HepG2 (cell line): ENCODE measurements around the gene CHID1. TPM values are rescaled to one million over a fixed set of nuclear protein-coding genes. Genes with fewer than 3 reads are reported as not detected.

Experiments
- ATAC-seq: fragments of 200-7000 bp; cut with Tn5 transposase; 3 replicates; pipeline ENCODE4 v1.9.1; 2020; ENCODE audit warnings: mild to moderate bottlenecking, moderate library complexity
- BruUV-seq: library from RNA; stranded (reverse); fragments of 400-500 nt; replicated peaks from 2 replicates; lab custom pipeline; 2021; lab: Mats Ljungman, UMichigan
- CTCF ChIA-PET: fragments of 300-600 bp; formaldehyde crosslinking; extraction: SDS; loops from one replicate; lab custom pipeline; 2021; ENCODE audit warnings: low total read pairs, inconsistent platforms, low intra/inter-chr PET ratio; lab: Yijun Ruan, JAX
- POLR2A ChIA-PET: fragments of 350-600 bp; sonication (Branson Sonifier 250); formaldehyde crosslinking; loops from one replicate; lab custom pipeline; 2020; ENCODE audit warnings: antibody characterized with exemption, inconsistent platforms; lab: Yijun Ruan, JAX
- DNase-seq: peaks from one replicate; pipeline ENCODE4 v3.0.0-alpha.2; 2015; ENCODE audit warnings: low spot score
- FAIRE-seq: peaks from 3 replicates; lab custom pipeline; 2011; peaks lifted over from hg19 to GRCh38; lab: Jason Lieb, UNC
- H2AFZ ChIP-seq: one replicate; pipeline ENCODE4 v1.6.1; 2011; ENCODE audit warnings: low read length, inconsistent platforms
- H3K27ac ChIP-seq: fragments of 300-600 bp; 3 replicates; pipeline ENCODE4 v1.8.0; 2011; ENCODE audit warnings: mixed run types, mild to moderate bottlenecking, mixed read lengths, low read length, inconsistent platforms; ENCODE audit not compliant: insufficient read depth; ENCODE audit errors: extremely low read length
- H3K27me3 ChIP-seq, 2 experiments: fragments of 200-600 bp in 1 of 2; 2 replicates in 1 of 2; 3 replicates in 1 of 2; pipeline versions ENCODE4 v1.6.0 to v1.8.0; 2011; ENCODE audit warnings: low read length in 2 of 2, mild to moderate bottlenecking in 2 of 2, moderate library complexity in 2 of 2, inconsistent platforms in 1 of 2; ENCODE audit not compliant: insufficient read depth in 2 of 2, control insufficient read depth in 1 of 2
- H3K36me3 ChIP-seq, 2 experiments: fragments of 200-600 bp in 1 of 2; replicated peaks in 1 of 2; 2 replicates in 1 of 2; 3 replicates in 1 of 2; pipeline versions ENCODE4 v1.5.1 to v1.8.0; 2011; ENCODE audit warnings: low read length in 2 of 2, inconsistent platforms in 1 of 2; ENCODE audit not compliant: insufficient read depth in 2 of 2, control insufficient read depth in 1 of 2
- H3K4me1 ChIP-seq: 2 replicates; pipeline ENCODE4 v1.5.1; 2012; ENCODE audit warnings: low read length, inconsistent platforms; ENCODE audit not compliant: insufficient read depth
- H3K4me2 ChIP-seq: 2 replicates; pipeline ENCODE4 v1.6.0; 2011; ENCODE audit warnings: low read depth, low read length, inconsistent platforms
- H3K4me3 ChIP-seq, 3 experiments: fragments of 200-600 bp in 1 of 3; sonication (generic), shearing (Covaris generic) in 1 of 3; replicated peaks in 1 of 3; 2 replicates each; pipeline ENCODE4 v1.5.1; 2011 to 2016; ENCODE audit warnings: low read length in 3 of 3, inconsistent platforms in 2 of 3, low read depth in 2 of 3, mild to moderate bottlenecking in 2 of 3, control low read depth in 1 of 3, mixed read lengths in 1 of 3; ENCODE audit not compliant: insufficient read depth in 1 of 3
- H3K79me2 ChIP-seq: one replicate; pipeline ENCODE4 v1.6.1; 2011; ENCODE audit warnings: low read length, inconsistent platforms; ENCODE audit not compliant: insufficient read depth
- H3K9ac ChIP-seq: 2 replicates; pipeline ENCODE4 v1.6.0; 2011; ENCODE audit warnings: mild to moderate bottlenecking, low read depth, low read length, inconsistent platforms; ENCODE audit not compliant: insufficient read depth
- H3K9me3 ChIP-seq: 2 replicates; pipeline ENCODE4 v1.5.1; 2012; ENCODE audit warnings: mild to moderate bottlenecking, low read length
- H4K20me1 ChIP-seq: 2 replicates; pipeline ENCODE4 v1.6.0; 2011; ENCODE audit warnings: inconsistent platforms, mild to moderate bottlenecking, low read length, moderate library complexity; ENCODE audit not compliant: insufficient read depth
- DNMT3B ChIP-seq: conservative IDR thresholded peaks from 2 replicates; pipeline ENCODE4 v1.6.1; 2016; ENCODE audit warnings: missing biosample characterization, control low read depth
- FOXC1 ChIP-seq: sonication (generic); formaldehyde crosslinking; IDR thresholded peaks from 2 replicates; pipeline ENCODE4 v1.8.0; 2022; ENCODE audit warnings: mild to moderate bottlenecking, missing genetic modification reagents, borderline replicate concordance
- HIC2 ChIP-seq: sonication (generic); formaldehyde crosslinking; IDR thresholded peaks from 2 replicates; pipeline ENCODE4 v1.9.0; 2022; ENCODE audit warnings: low read depth, missing genetic modification reagents
- HNF1B ChIP-seq: sonication (generic); formaldehyde crosslinking; IDR thresholded peaks from 2 replicates; pipeline ENCODE4 v1.5.1; 2020; ENCODE audit warnings: mild to moderate bottlenecking, moderate library complexity, missing genetic modification reagents
- KAT8 ChIP-seq: IDR thresholded peaks from 2 replicates; pipeline ENCODE4 v1.6.1; 2016; ENCODE audit warnings: missing genetic modification reagents, missing compliant biosample characterization
- MAX ChIP-seq: IDR thresholded peaks from 2 replicates; pipeline ENCODE4 v1.6.1; 2012; ENCODE audit warnings: inconsistent platforms
- MXD3 ChIP-seq: IDR thresholded peaks from 2 replicates; pipeline ENCODE4 v1.6.1; 2016; ENCODE audit warnings: mild to moderate bottlenecking, missing biosample characterization, missing genetic modification reagents
- MYPOP ChIP-seq: sonication (generic); formaldehyde crosslinking; IDR thresholded peaks from 2 replicates; pipeline ENCODE4 v1.8.1; 2023; ENCODE audit warnings: mild to moderate bottlenecking, moderate library complexity, missing genetic modification reagents
- RFX1 ChIP-seq: fragments of 450-650 bp; IDR thresholded peaks from 2 replicates; pipeline ENCODE4 v1.6.1; 2017
- SNAPC2 ChIP-seq: sonication (generic); formaldehyde crosslinking; IDR thresholded peaks from 2 replicates; pipeline ENCODE4 v1.8.1; 2022; ENCODE audit warnings: mild to moderate bottlenecking, missing genetic modification reagents
- TEAD2 ChIP-seq: sonication (generic); formaldehyde crosslinking; IDR thresholded peaks from 2 replicates; pipeline ENCODE4 v1.9.0; 2021; ENCODE audit warnings: missing genetic modification reagents
- TMF1 ChIP-seq: sonication (generic); formaldehyde crosslinking; IDR thresholded peaks from 2 replicates; pipeline ENCODE4 v1.8.1; 2022; ENCODE audit warnings: low read depth, missing genetic modification reagents
- YEATS2 ChIP-seq: sonication (generic); formaldehyde crosslinking; IDR thresholded peaks from 2 replicates; pipeline ENCODE4 v1.4.0; 2020; ENCODE audit warnings: missing genetic modification reagents, borderline replicate concordance
- ZFYVE20 ChIP-seq: sonication (generic); formaldehyde crosslinking; IDR thresholded peaks from 2 replicates; pipeline ENCODE4 v1.8.0; 2023; ENCODE audit warnings: low read depth, mild to moderate bottlenecking, moderate library complexity, missing genetic modification reagents, borderline replicate concordance
- ZNF232 ChIP-seq: sonication (generic); formaldehyde crosslinking; IDR thresholded peaks from 2 replicates; pipeline ENCODE4 v1.4.0; 2020; ENCODE audit warnings: missing genetic modification reagents, borderline replicate concordance
- ZNF331 ChIP-seq: sonication (generic); formaldehyde crosslinking; IDR thresholded peaks from 2 replicates; pipeline ENCODE4 v1.4.0; 2020; ENCODE audit warnings: missing genetic modification reagents
- ZNF678 ChIP-seq: sonication (generic); formaldehyde crosslinking; IDR thresholded peaks from 2 replicates; pipeline ENCODE4 v1.4.0; 2020; ENCODE audit warnings: mild to moderate bottlenecking, missing genetic modification reagents
- ZNF724P ChIP-seq: sonication (generic); formaldehyde crosslinking; IDR thresholded peaks from 2 replicates; pipeline ENCODE4 v1.8.0; 2022; ENCODE audit warnings: missing genetic modification reagents, borderline replicate concordance
- WGBS: methylation state at CpG from one replicate; pipeline ENCODE4 v1.1.6; 2017; ENCODE audit warnings: low lambda C conversion rate; 5-methylcytosine and 5-hydroxymethylcytosine counted together
- in situ Hi-C: cut with HindIII; loops from 2 replicates; pipeline ENCODE4 v1.10.0; 2017; ENCODE audit warnings: low pct_unique_long_range_greater_than_20kb; ENCODE audit not compliant: extremely low pct_ligation_motif_present
- intact Hi-C: fragments of 100-400 bp; cut with micrococcal nuclease; formaldehyde crosslinking; loops from one replicate; pipeline ENCODE4 v1.10.0; 2022; ENCODE audit not compliant: unreplicated experiment
- polyA plus RNA-seq, 8 experiments: library from polyadenylated mRNA; depleted of rRNA in 3 of 8; stranded (reverse) in 7 of 8; unstranded in 1 of 8; fragments of >200 nt; fragmentation: Illumina TruSeq in 4 of 8; extraction: Trizol in 4 of 8; gene quantifications; 2 replicates each; pipeline versions ENCODE4 v1.2.1 to v1.2.3, GENCODE V29; 2011 to 2016; ENCODE audit warnings: low read depth in 4 of 8, missing spikeins in 1 of 8, mixed read lengths in 1 of 8; ENCODE audit not compliant: insufficient read depth in 1 of 8
- total RNA-seq, 5 experiments: library from RNA; depleted of rRNA; stranded (reverse); fragments of >200 nt; fragmentation: Illumina TruSeq; extraction: Trizol; gene quantifications; 2 replicates each; pipeline ENCODE4 v1.2.3, GENCODE V29; 2016; ENCODE audit warnings: low read depth in 1 of 5

CHID1 gene
- total and polyA plus RNA-seq, 2 of the 13 experiments (the other 11 are each of a cell fraction or from before 2014, with no cell fraction given), result 65.1 to 93.6 TPM

- intact Hi-C loops, result no loop called here
- H3K4me1 ChIP-seq, result peaks cover 24% of the 10 kb centered on the region
- in situ Hi-C loops, result no loop called here
- H3K9me3 ChIP-seq, result no peaks in the 10 kb centered on the region
- FAIRE-seq (no peak), DNase-seq (peak; percentile 77), ATAC-seq (peak; percentile 61)
- peak overlapping the region; percentile 98 for H3K4me2 ChIP-seq
- peak overlapping the region; percentile 92 for H3K27ac ChIP-seq
- no peak overlapping the region for H2AFZ ChIP-seq
- no TSS peak for BruUV-seq
- peaks cover 7 to 13% of the 10 kb centered on the region in 2 experiments; a peak in 4 of 5 replicates for H3K36me3 ChIP-seq
- H3K9ac ChIP-seq, result peak overlapping the region; percentile 92
- WGBS, result 3% methylated on average over 14 of the region's 96 CpGs
- no peaks in the 10 kb centered on the region; a peak in 1 of 5 replicates for H3K27me3 ChIP-seq
- H3K79me2 ChIP-seq, result peaks cover 20% of the 10 kb centered on the region
- H3K4me3 ChIP-seq, result peak overlapping the region; percentile 80 to 98 (median 94)
- CTCF ChIA-PET, result no interaction called here
- peaks cover 20% of the 10 kb centered on the region for H4K20me1 ChIP-seq
- POLR2A ChIA-PET, result interaction anchor here (0.7 to 9.2 kb wide), 27 partner anchors 9 to 443 kb away, joined by 3 to 264 read pairs (median 5); partner anchors contain the start of genes CD151, CHID1, CRACR2B and DEAF1
- TF ChIP-seq RFX1 (no peak), FOXC1 (CRISPR knock-in tag) (no peak), SNAPC2 (CRISPR knock-in tag) (0 out of 2 replicates have a peak, but pooled peaks have one; percentile 47), HNF1B (CRISPR knock-in tag) (peak; percentile 42), KAT8 (CRISPR knock-in tag) (peak; percentile 24; the same call in 1 of the 2 replicates), MAX (peak; percentile 70), ZNF331 (CRISPR knock-in tag) (peak; percentile 20; the same call in 1 of the 2 replicates), ZNF678 (CRISPR knock-in tag) (no peak), ZFYVE20 (CRISPR knock-in tag) (0 out of 2 replicates have a peak, but pooled peaks have one; percentile 40), ZNF724P (CRISPR knock-in tag) (0 out of 2 replicates have a peak, but pooled peaks have one; percentile 62), HIC2 (CRISPR knock-in tag) (peak; percentile 89), DNMT3B (CRISPR knock-in tag) (no peak), MYPOP (CRISPR knock-in tag) (peak; percentile 3; the same call in 1 of the 2 replicates), MXD3 (CRISPR knock-in tag) (no peak), ZNF232 (CRISPR knock-in tag) (no peak), TMF1 (CRISPR knock-in tag) (0 out of 2 replicates have a peak, but pooled peaks have one; percentile 31), TEAD2 (CRISPR knock-in tag) (no peak), YEATS2 (CRISPR knock-in tag) (peak; percentile 46; the same call in 1 of the 2 replicates)
These were observed 91.3 kb downstream of the CHID1 start for GRCh38 chr11:819129-819931.
